ENCODE results near the gene REELD1.

The REELD1 gene

DNA sequence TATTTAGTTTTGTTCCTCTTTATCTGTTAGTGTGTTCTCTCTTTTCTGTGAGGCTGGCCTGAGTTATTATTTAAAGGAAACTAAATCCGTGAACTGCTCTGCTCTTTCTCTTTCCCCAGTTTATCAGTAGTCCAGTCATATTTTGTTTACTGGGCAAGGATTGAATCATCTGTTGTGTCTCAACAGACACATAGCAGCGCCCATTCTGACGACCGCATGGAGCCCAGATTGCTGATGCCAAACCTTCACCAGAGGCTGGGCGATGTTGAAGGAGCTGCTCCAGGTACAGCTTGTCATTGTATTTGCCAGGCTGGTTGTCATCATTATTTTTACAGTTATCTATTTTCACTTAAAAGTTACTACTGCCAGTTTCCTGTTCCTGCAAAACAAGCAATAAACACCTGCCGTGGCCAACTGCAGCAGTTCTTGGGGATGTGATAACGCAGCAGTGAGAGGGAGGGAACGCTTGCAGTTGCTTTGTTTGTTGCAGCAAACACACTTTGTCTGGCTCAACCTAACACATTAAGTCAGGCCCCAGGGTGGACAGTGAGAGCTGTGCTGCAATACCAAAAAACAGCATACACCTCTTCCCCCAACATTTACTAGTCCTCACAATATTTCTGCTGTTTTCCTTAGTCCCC, 10.1 kb downstream of the REELD1 start:
- no peak for DNase-seq (ENCODE audit: low spot score)

DNA sequence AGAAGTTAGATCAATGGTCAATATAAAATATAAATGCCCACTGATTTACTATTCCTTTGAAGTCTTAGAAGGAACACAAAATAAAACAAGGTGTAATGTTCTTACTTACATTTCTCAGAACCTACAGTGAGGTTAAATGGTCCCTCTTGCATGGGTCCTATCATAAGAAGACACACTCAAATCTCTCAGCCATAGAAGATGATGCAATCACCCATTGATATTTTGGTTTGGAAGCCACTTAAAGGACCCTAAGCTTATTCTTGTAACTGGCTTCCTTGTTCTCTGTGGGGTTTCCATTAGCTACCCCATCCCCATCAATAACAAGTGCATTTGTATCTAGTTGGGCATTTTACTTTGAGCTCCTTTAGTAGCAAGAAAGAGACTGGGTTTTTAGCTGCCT, 15.1 kb downstream of the REELD1 start:
- no peak for DNase-seq (ENCODE audit: low spot score)

DNA sequence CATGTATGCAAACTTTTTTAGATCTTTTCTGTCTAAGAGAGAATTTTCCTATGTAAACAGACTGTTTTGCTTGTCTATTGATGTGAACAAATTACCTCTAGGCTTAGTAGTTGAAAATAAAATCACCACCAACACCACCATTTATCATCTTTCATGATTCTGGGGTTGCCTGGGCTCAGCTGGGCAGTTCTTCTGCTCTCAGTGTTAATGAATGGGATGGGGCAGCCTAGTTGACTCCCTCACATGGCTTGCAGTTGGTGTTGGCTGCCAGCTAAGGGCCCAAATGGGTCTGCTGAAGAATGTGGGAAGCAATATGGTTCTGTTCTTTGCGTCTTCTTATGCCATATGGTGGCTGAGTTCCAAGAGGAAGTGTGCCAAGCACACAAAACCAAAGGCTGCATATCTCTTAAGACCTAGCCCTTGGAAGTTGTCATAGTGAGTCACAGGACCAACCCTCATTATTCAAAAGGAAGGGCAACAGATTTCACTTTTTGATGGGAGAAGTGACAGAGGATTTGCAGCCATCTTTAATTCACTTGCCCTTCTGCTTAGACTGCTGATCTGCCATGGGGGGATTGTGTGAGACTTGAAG, 17.9 kb downstream of the REELD1 start:
- no peak for DNase-seq (ENCODE audit: low spot score)

DNA sequence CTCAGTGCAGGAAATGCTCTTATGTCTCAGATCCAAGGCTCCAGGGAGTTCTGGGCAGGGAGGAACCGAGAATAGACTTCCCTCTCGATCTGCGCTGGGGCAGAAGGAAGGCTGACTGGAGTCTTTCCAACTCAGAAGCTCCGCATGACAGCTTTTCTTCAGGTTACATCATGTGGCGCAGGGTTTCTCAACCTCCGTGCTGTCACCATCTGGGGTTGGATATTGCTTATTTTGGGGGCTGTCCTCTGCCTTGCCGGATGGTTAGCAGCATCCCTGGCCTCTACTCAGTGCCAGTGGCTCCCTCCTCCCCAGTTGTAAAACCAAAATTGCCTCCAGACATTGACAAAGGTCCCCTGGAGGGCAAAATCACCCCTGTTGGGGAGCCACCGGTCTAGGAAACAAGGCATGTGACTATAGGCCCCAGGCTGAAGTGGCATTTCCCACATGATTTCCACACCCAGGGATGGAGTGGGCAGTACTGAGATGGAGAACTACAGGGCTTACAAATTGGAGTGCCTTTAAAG, 21.4 kb downstream of the REELD1 start:
- no peak for DNase-seq (ENCODE audit: low spot score)

DNA sequence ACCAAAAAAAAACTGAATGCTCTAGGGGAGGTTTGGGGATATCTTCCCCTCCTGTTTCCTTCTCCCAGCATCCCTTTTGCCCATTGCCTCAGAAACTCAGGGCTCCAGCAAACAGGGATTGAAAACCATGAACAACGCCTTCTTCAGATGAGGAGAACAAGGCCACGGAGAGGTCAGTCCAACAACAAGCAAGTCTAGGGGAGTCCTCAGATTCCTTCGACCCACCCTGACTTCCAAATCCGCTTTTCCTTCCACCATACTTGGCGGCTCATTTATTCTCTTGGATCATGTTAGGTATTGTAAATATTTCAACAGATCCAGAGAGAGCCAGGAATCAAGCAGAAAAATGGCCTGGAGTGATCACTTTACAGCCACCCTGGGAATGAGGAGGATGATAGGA, 21.9 kb downstream of the REELD1 start:
- DNase-seq (ENCODE audit: low spot score), result no peak

DNA sequence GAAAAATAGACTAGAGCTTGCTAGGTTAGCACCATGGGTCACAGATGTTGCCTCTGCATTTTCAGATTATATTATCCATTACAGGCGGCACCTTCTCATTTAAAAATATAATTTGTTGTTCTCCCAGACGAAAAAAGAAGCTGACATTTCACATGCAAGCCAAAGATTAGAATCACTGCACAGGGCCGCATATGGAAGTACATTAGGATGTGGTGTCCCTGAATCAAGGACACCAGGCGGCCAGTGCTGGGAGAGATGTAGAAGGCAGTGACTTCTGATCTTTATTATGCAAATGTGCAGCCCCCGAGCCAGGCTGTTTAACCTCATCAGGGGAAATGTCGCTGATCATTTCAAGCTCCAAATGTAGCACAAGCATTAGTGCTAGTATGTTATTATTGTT, 22.8 kb downstream of the REELD1 start:
- DNase-seq (ENCODE audit: low spot score), result no peak

DNA sequence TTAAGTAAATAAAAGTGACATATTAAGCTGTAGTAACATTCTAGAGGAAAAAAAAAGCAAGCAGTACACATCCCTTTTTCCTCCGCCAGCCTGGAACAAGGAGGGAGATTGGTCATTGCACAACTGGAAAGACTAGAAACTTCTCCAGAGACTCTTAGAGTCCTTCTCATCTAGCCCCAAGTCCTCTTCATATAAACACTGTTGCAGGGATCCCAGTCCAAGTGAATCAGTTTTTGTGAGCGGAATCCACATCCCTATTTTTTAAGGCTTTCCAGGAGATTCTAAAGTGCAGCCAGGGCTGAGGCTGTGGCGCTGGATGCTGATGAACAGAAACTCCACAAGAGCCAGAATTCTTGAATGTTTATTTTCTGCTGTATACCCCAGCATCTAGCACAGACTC, 23.8 kb downstream of the REELD1 start:
- no peak for DNase-seq (ENCODE audit: low spot score)

DNA sequence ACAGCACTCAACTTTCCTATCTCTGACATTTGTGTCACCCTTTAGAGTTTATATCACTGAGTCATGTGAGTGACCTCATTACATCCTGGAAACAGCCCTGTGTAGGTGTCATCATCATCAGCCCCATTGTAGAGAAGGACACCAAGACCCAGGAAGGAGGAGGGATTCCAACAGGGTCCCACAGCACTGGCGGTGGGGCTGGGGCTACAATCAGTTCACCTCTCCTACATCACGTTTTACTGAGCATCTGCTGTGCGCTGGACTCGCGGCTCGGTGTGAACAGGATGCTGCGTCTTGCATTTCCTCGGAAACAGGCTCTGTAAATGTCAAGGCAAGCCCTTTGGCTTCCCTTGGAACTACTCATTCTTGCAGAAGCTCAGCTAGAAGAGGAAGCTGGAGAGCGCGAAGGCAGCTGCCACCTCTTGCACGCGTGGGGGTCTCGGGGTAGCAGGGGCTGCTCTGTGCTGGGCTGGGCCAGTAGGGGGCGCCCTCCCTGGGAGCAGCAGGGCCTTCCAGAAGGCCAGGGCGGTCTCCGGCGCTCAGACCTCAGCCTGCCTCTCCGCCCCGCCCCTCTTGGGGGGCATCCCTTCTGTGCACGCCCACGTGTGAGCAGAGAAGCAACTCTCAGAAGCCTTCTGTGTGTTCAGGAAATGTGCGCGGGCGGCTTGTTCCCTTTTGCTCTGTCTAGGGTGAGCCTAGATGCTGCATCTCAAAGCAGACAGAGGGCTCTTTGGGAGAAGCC, 29.0 kb downstream of the REELD1 start:
- no peak for DNase-seq (ENCODE audit: low spot score)

DNA sequence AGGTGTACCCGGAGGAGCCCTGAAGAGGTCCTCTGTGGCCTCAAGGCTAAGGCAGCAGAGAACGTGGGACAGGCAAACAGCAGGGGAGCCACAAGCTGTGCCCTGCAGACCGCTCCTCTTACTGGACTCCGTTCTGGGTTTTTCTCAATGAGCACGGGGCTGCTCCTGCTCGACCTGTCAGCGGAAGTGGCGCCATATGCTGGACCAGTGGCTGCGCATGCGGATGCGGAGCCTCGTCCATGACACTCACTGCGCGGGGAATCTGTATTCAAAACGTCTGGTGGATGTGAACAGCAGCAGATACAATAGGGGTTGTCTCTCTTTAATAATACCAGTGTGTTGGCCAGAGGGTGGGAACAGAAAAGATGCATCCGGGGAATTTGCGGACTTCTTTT, 29.5 kb downstream of the REELD1 start:
- DNase-seq (ENCODE audit: low spot score), result no peak

DNA sequence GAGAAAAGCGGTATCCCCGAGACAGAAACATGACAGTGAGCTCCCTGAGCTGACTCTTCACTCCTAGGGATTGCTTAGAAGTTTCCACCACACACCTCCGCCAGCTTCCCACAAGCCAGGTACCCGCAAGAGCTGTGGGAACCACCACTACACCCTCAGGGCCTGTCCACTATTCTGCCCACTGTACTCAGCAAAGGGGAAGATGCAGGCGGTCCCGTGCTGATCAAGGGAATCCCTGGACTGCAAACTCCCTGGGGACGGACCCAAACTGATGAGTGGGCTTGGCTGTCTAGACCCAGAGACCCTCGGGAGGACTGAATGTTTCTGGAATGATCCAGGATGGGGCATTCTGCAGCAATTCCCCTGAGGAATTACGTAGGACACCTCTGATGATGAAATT, 30.2 kb downstream of the REELD1 start:
- DNase-seq (ENCODE audit: low spot score), result no peak

DNA sequence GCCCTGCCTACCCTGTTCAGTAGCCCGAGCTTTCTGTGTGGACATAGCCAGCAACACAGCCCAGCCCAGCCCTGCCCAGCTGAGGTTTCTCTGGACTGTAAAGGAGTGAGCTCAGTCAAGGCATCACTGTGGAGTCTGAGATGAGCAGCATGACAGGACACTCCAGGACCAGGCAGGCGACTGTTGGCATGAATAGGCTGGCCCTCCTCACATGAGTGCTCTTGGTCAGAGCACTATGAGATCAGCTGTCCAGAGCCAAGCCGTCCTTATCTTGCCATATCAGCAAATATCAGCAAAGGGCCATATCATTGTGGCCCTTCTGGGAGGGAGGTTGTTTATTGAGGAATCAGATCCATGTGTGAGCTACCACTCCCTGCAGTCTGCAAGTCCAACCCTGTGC, 30.9 kb downstream of the REELD1 start:
- no peak for DNase-seq (ENCODE audit: low spot score)

DNA sequence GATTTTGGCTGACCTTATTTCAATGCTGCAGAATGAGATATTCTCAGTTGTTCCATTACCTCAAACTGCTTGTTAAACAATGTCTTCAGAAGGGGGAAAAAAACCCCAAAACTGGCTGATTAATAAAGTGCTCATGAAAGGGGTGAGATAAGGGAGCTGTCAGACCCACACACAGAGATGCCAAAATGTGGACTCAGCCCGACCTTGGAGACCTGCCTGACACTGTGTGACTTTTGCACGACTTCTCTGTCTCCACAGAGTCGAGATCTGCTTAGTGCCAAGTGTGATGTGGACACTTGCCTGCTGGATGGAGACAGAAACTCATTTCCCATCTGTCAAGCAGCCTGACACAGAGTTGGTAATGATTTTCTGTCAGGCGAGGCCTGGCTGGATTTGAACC, 31.5 kb downstream of the REELD1 start:
- DNase-seq (ENCODE audit: low spot score), result no peak

DNA sequence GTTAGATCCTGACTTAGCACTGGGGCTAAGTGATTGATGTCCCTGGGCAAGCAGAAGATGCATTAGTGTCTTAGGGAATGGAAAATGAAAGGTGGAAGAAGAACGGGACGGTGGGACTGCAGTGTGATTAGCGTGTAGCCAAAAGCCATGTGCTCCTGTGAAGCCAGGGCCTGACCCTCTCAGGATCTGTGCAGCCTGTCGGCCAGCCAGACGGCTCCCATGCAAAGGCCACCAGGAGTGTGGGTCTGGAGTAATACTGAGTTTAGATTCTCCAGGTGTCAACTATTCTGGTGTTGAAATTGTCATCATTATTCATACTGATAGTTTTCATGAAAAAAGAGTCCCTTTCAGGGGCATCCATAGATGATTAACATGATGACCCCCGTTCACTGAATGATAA, 32.0 kb downstream of the REELD1 start:
- DNase-seq (ENCODE audit: low spot score), result no peak

DNA sequence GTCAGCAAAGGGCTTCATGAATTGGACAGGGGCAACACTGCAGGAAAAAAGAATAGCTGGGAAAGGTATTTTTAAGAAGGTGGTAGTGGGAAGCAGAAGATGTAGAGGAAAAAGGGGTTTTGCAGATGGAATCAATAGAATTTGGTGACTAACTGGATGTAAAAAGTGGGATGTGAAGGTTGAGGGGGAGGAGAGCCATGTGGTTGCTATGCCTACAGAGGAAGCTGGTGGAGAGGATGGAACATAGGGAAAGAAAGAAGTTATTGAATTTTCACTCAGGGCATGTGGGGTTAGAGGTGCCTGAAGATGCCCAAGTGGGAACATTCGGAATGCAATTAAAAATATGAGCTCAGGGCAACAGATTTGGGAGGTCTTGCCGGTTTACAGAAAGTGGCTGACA, 33.0 kb downstream of the REELD1 start:
- DNase-seq (ENCODE audit: low spot score), result no peak

DNA sequence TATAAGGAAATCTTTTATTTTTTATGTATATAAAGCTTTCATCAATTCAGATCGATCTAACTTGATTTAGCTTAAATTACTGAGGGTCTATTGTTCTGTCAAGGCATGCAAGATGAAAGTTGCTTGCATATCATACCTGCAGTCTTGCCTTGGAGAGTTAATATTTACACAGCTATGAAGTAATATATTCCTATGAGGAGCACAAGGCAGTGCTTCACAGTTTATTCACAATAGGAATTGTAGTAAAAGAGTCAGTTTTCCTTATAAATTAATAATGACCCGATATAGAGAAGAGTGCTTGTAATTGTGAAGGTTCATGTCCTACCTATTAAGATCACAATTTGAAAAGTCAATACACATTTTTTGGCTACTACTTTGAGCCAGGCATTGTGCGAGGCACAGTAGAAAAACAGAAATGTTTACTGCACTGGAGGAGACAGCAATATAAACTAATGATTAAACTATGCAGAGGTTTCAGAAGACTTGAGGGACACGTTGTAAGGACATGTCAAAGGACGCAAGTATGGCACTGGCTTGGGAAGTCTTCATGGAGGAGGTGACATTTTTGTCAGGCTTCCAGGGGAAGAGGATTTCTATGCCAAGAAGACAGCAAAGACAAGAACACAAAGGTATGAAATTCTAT, 38.8 kb downstream of the REELD1 start:
- no peak for DNase-seq (ENCODE audit: low spot score)

DNA sequence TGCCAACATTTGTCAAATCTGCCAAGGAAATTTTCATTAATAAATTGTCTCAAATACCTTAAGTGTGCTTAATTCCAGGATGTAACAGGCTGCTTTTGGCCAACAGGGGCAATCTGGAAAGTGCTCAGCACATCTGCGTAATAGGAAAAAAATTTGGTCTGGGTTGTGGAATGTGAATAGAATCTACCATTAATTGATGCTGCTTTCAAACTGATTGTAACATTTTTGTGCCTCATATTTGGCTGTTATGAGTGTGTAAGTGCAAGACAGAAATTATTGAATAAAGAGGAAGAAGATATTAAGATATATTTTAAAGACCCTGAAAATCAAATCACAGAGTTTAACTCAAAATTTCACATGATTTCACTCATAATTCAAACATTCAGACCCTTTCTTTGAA, 41.1 kb downstream of the REELD1 start:
- DNase-seq (ENCODE audit: low spot score), result no peak

DNA sequence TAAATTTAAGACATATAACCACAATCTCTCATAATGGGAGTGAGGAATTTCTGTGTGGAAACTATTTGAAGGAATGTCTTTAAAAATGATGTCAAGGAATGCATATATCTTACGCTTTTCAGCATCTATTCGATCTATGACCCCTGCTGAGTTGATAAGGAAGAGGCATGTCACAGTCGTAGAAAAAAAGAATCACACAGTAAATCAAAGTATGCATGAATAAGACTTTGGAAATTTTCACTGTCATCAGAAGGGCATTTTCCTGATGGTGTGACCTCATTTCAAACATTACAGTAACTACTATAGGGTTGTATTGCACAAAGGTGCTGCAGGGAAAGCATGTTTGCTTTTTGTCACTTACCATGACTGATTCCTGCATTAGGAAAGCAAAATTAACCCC, 41.5 kb downstream of the REELD1 start:
- DNase-seq (ENCODE audit: low spot score), result no peak

DNA sequence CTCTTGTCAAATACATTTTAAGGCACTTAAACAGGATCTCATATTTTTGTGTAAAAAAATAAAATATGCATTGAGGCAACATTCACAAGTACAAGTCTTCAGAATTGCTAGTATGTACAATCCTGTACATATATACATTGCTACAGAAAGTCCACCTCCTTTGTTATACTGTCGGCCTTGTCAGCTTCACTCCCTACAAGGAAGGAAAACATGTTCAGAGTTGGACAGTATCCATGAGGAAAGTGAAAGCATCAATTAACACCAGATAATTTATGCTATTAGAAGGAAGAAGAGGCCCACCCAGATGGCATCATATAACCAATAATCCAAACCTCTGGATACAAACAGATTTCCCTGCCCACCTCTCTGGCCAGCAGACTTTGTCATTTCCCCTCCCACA, 42.0 kb downstream of the REELD1 start:
- DNase-seq (ENCODE audit: low spot score), result no peak

DNA sequence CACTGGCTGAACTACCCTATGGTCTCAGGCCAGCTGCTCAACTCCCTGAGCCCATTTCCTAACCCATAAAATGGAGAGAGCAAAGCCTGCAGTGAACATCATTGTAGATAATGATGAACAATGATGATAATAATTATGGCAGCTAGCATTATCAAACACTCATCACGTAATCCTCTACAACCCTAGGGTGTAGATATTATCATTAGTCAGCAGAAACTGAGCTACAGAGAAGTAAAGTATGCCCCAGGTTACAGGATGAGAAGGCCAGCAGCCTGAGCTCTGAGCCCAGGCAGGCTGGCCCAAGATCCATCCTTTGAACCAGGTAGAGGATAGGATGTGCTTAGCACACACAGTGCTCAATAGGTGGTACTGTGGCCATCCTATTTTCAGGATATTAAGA, 43.2 kb downstream of the REELD1 start:
- DNase-seq (ENCODE audit: low spot score), result no peak

DNA sequence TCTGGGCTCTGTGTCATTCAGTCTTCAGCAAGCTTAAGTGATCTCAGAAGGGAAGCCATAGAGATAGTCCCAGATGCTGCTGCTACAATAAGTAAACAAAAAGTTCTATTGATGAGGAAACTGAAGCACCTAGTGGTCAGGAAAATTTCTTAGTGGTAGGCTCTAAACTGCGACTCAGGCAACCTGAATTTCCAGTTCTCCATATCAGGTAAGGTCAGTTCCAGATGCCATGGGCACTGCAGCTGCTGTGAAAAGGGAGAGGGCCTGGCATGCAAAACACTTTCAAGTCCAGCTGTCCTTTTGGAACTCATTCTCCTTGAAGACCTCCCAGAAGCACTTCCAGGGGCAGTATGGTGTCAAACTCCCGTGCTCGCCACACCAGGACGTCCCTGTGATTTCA, 46.2 kb downstream of the REELD1 start:
- DNase-seq (ENCODE audit: low spot score), result no peak

DNA sequence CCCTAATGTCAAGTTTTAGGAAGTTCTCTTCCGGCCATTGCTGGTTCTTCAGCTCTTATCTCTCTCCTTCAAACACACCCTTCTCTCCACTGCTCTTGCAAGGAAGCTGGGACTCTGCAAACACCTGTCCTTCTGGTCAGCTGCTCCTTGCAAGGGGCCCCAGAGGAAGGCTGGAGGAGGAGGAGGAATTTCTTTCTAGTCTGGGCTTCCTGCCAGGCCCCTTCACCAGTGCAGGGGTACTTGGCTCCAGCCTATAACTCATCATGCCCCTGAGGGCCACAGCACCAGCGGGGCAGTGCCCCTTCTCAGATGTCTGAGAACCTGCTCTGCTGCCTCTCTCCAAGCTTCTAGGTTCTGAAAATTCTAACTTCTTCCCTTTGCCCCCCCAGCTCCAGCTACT, 46.7 kb downstream of the REELD1 start:
- DNase-seq (ENCODE audit: low spot score), result no peak

DNA sequence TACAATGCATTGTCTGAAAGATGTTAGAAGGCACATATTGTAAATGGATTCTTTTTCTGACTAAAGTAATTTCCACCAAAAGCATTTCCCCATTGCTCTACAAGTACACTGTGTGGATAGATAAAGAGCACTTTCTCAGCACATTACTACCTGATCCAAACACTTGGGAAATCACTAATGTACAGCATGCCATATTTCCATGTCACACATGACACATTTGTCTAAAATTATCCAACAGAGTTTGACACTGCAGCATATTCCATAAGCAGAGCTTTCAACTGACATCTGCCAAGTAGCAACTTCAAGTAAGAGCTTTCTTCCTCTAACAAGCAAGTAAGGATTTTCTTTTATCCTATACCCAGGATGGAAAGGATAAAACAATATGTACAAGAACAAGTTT, 49.5 kb downstream of the REELD1 start:
- no peak for DNase-seq (ENCODE audit: low spot score)

DNA sequence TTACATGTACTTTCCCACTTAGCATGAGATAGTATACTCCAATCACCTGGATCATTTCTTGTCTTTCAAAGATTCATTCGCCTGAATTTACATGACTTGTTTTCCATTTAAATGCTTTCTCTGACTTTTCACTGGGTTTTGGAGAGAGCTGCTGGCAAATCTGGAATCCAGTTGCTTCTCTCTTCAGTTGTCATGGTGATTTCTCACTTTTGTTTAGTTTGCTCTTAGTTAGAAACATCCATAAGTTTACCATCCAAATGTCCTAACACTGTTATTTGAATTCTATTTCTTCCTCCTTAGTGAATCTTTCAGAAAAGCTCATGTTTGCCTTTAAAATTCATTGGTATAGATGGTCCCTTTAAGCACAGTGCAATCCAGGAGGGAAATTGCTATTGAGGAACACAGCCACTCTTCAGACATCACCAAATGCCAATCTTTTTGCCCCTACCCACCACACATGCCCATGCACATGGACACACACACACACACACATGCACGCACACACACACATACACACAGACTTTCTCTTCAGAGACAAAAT, 51.7 kb downstream of the REELD1 start:
- DNase-seq (ENCODE audit: low spot score), result no peak

Data from HuH-7 (cell line).